C4-2B (cell line): Measurements from ENCODE around the gene CNBD2.

Experiments used
- CTCF ChIP-seq: fragments of 450-650 bp; conservative IDR thresholded peaks from 2 replicates; pipeline ENCODE4 v1.5.1; 2017; ENCODE audit warnings: mild to moderate bottlenecking
- ZFX ChIP-seq: fragments of 450-650 bp; IDR thresholded peaks from 2 replicates; pipeline ENCODE4 v1.6.1; 2017

GRCh38 chr20:36043441-36043840 is 75.1 kb downstream of the CNBD2 start:
- TF ChIP-seq CTCF (no peak), ZFX (no peak)
